ENCODE measurements around the gene PATJ.
A peak's percentile ranks its signal among the peaks of the same experiment; 100 is the strongest.
"Not testable (repeated sequence)": the region's sequence is repeated elsewhere in the genome, so short reads cannot be mapped to it uniquely, and the experiment has no call there.

PATJ gene

GRCh38 chr1:62109124-62109523 lies 366.8 kb downstream of the PATJ start:
- DNase-seq, result no peak

GRCh38 chr1:62110198-62110817 lies 368.0 kb downstream of the PATJ start:
- no peak for DNase-seq

- no peak for DNase-seq
Measured at GRCh38 chr1:62111084-62111483, 368.8 kb downstream of the PATJ start.

- DNase-seq, result no peak
Measured at GRCh38 chr1:62113507-62113906, 371.2 kb downstream of the PATJ start.

GRCh38 chr1:62117018-62117750 lies 374.9 kb downstream of the PATJ start:
- DNase-seq, result no peak

GRCh38 chr1:62126579-62127290 lies 384.5 kb downstream of the PATJ start:
- DNase-seq, result no peak

- no peak for DNase-seq
Measured at GRCh38 chr1:62128745-62129144, 386.5 kb downstream of the PATJ start.

- peak; percentile 9 for DNase-seq
Measured at GRCh38 chr1:62131093-62131725, 388.9 kb downstream of the PATJ start.

GRCh38 chr1:62138029-62138428 lies 395.7 kb downstream of the PATJ start:
- no peak for DNase-seq

- DNase-seq, result no peak
Measured at GRCh38 chr1:62139410-62139809, 397.1 kb downstream of the PATJ start.

GRCh38 chr1:62140666-62141065 lies 398.4 kb downstream of the PATJ start:
- no peak for DNase-seq

- no peak for DNase-seq
Measured at GRCh38 chr1:62142496-62142895, 400.2 kb downstream of the PATJ start.

- DNase-seq, result peak; percentile 33
Measured at GRCh38 chr1:62144238-62144831, 402.1 kb downstream of the PATJ start.

- DNase-seq, result no peak
Measured at GRCh38 chr1:62159940-62160348, 417.7 kb downstream of the PATJ start.

GRCh38 chr1:62161711-62162110 lies 419.4 kb downstream of the PATJ start:
- no peak for DNase-seq

GRCh38 chr1:62170380-62170779 lies 428.1 kb downstream of the PATJ start:
- not testable (repeated sequence) for DNase-seq

- peak; percentile 16 for DNase-seq
Measured at GRCh38 chr1:62175568-62176179, 433.4 kb downstream of the PATJ start.

- DNase-seq, result no peak
Measured at GRCh38 chr1:62176597-62177312, 434.5 kb downstream of the PATJ start.

GRCh38 chr1:62177621-62178020 lies 435.3 kb downstream of the PATJ start:
- no peak for DNase-seq

GRCh38 chr1:62178372-62178771 lies 436.1 kb downstream of the PATJ start:
- DNase-seq, result no peak

- DNase-seq, result not testable (repeated sequence)
Measured at GRCh38 chr1:62180054-62180453, 437.8 kb downstream of the PATJ start.

GRCh38 chr1:62180639-62181038 lies 438.4 kb downstream of the PATJ start:
- DNase-seq, result no peak

Data from NCI-H774 (cell line).